Mesenteric fat pad (tissue), 1 donor: ENCODE measurements around the gene PDK3. TPM values are rescaled to one million over a fixed set of nuclear protein-coding genes. Genes with fewer than 3 reads are reported as not detected.
A peak's percentile ranks its signal among the peaks of the same experiment; 100 is the strongest.

ENCODE experiments used
- DNase-seq: peaks from one replicate; pipeline ENCODE4 v3.0.0-alpha.2; 2020; ENCODE audit warnings: low spot score
- long read RNA-seq: library from polyadenylated mRNA; unstranded; transcript quantifications from one replicate; pipeline ENCODE4 v2.0.0, GENCODE V29; 2020
- total RNA-seq: library from RNA; stranded (reverse); fragmentation: NEBNext Ultra II Directional; extraction: Animal tissue kit (Norgen Biotek cat#: 25700); gene quantifications from one replicate; pipeline ENCODE4 v1.2.1, GENCODE V29; 2021
- donor health status: DM: yes; HTN: yes; CAD: no.

The PDK3 gene
- total RNA-seq = 8.5 TPM
- long read RNA-seq, transcript PDK3-202 (12 exons, 1,921 nt) = major isoform, 16 of 31 reads
- long read RNA-seq, transcript PDK3-201 (11 exons, 1,809 nt) = minor isoform, 8 of 31 reads
- long read RNA-seq, partial matches to known transcripts = 5 of 31 reads
- long read RNA-seq, other reads (novel, unspliced or antisense) = 2 of 31 reads

GRCh38 chrX:24464836-24465531 lies at the start of gene PDK3:
Gene PDK3 (plus strand): TSS chrX:24465286. CDS start chrX:24465456, 170 bp downstream.
- DNase-seq = peak; percentile 92

- no peak for DNase-seq
These were observed 49.2 kb upstream of the PDK3 start for GRCh38 chrX:24415921-24416320.

GRCh38 chrX:24423960-24424359 lies 41.1 kb upstream of the PDK3 start:
- DNase-seq = no peak

GRCh38 chrX:24424948-24425347 lies 40.1 kb upstream of the PDK3 start:
- DNase-seq = no peak

GRCh38 chrX:24425806-24426205 lies 39.3 kb upstream of the PDK3 start:
- no peak for DNase-seq

- DNase-seq = no peak
These were observed 38.7 kb upstream of the PDK3 start for GRCh38 chrX:24426340-24426913.

- DNase-seq = no peak
These were observed 38.0 kb upstream of the PDK3 start for GRCh38 chrX:24426921-24427746.

GRCh38 chrX:24427747-24428019 lies 37.4 kb upstream of the PDK3 start:
- no peak for DNase-seq

GRCh38 chrX:24428516-24428915 lies 36.6 kb upstream of the PDK3 start:
- DNase-seq = no peak

GRCh38 chrX:24435060-24435459 lies 30.0 kb upstream of the PDK3 start:
- DNase-seq = no peak

- DNase-seq = no peak
These were observed 21.2 kb upstream of the PDK3 start for GRCh38 chrX:24443918-24444317.

- DNase-seq = no peak
These were observed 20.4 kb upstream of the PDK3 start for GRCh38 chrX:24444645-24445044.

GRCh38 chrX:24448762-24449250 lies 16.3 kb upstream of the PDK3 start:
- no peak for DNase-seq

GRCh38 chrX:24463077-24463476 lies 2.0 kb upstream of the PDK3 start:
- no peak for DNase-seq

GRCh38 chrX:24464498-24464835 lies 619 bp upstream of the PDK3 start:
- no peak for DNase-seq

- DNase-seq = no peak
These were observed 413 bp downstream of the PDK3 start for GRCh38 chrX:24465532-24465865.

GRCh38 chrX:24466025-24466424 lies 939 bp downstream of the PDK3 start:
- DNase-seq = no peak

GRCh38 chrX:24468245-24468644 lies 3.2 kb downstream of the PDK3 start:
- no peak for DNase-seq

GRCh38 chrX:24471808-24472207 lies 6.7 kb downstream of the PDK3 start:
- DNase-seq = no peak

GRCh38 chrX:24475480-24475879 lies 10.4 kb downstream of the PDK3 start:
- DNase-seq = no peak

GRCh38 chrX:24478509-24478908 lies 13.4 kb downstream of the PDK3 start:
- DNase-seq = no peak

GRCh38 chrX:24479924-24480323 lies 14.8 kb downstream of the PDK3 start:
- DNase-seq = no peak
